ENCODE results near the gene WBP2. TPM values are rescaled to one million over a fixed set of nuclear protein-coding genes. Genes with fewer than 3 reads are reported as not detected.

WBP2 gene
- total and polyA plus RNA-seq, 2 of the 13 experiments (the other 11 are each of a cell fraction or from before 2014, with no cell fraction given): 29.2 to 29.5 TPM

DNA sequence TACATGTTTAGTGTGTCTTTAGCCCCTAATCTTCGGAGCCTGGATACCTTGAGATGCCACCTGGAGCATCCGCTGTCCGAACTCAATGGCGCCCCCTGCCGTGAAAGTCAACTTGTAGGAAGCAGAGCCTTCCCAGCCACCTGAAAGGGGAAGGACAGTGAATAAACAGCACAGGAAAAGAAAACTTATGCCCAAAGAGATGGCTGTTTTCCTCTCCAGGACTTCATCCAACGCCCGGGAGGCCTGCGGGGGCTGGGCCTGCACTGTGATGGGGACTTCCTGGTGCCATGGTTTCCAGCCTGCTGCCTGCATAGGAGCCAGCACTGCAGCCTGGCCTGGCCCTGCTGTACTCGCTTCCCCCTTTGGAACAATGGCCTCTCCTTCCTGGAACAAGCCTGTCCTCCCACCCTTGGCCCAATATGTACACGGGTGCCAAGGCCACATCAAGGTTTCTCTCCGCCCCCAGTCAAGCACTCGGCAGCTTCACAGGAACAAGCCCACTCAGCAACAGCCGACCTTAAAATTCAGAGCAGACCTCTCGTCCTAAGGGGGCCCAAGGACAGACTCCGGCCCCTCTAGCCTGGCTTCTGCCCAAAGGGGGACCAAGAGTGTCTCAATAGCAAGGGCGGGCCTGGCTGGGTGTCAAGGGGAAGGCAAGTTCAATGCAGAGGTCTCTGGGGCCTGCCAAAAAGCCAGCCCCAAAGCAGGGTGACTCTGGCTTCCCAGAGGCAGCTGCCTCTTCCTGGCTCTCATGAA, 6.4 kb downstream of the WBP2 start (continued):
- TF ChIP-seq ATF7 (IDR thresholded peaks at IDR 0.05): no peak
- no peak; the same call in 1 of the 2 replicates for TF ChIP-seq ATF7 (CRISPR knock-in tag; IDR thresholded peaks at IDR 0.05)
- no peak for TF ChIP-seq WIZ (CRISPR knock-in tag; IDR thresholded peaks at IDR 0.05)
- TF ChIP-seq, protein P1, sequence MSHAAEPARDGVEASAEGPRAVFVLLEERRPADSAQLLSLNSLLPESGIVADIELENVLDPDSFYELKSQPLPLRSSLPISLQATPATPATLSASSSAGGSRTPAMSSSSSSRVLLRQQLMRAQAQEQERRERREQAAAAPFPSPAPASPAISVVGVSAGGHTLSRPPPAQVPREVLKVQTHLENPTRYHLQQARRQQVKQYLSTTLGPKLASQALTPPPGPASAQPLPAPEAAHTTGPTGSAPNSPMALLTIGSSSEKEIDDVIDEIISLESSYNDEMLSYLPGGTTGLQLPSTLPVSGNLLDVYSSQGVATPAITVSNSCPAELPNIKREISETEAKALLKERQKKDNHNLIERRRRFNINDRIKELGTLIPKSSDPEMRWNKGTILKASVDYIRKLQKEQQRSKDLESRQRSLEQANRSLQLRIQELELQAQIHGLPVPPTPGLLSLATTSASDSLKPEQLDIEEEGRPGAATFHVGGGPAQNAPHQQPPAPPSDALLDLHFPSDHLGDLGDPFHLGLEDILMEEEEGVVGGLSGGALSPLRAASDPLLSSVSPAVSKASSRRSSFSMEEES (CRISPR knock-in tag; IDR thresholded peaks at IDR 0.05): no peak
- TF ChIP-seq ZNF3 (CRISPR knock-in tag; IDR thresholded peaks at IDR 0.05): no peak
- no peak for TF ChIP-seq EED (CRISPR knock-in tag; IDR thresholded peaks at IDR 0.05)
- TF ChIP-seq, protein P2, sequence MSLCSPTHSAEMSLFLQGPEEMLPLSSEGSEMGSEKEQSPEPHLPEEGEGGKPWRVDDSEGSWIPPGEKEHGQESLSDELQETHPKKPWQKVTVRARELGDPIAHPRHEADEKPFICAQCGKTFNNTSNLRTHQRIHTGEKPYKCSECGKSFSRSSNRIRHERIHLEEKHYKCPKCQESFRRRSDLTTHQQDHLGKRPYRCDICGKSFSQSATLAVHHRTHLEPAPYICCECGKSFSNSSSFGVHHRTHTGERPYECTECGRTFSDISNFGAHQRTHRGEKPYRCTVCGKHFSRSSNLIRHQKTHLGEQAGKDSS (CRISPR knock-in tag; IDR thresholded peaks at IDR 0.05; ENCODE audit: borderline replicate concordance, low read depth): no peak; the same call in 1 of the 2 replicates
- TF ChIP-seq NFKB2 (CRISPR knock-in tag; IDR thresholded peaks at IDR 0.05; ENCODE audit: borderline replicate concordance): no peak
- TF ChIP-seq ZSCAN21 (CRISPR knock-in tag; IDR thresholded peaks at IDR 0.05; ENCODE audit: borderline replicate concordance): 0 out of 2 replicates have a peak, but pooled peaks have one; percentile 33
- peak; percentile 31; the same call in 1 of the 2 replicates for TF ChIP-seq ZNF451 (CRISPR knock-in tag; IDR thresholded peaks at IDR 0.05)
- TF ChIP-seq, protein P3, sequence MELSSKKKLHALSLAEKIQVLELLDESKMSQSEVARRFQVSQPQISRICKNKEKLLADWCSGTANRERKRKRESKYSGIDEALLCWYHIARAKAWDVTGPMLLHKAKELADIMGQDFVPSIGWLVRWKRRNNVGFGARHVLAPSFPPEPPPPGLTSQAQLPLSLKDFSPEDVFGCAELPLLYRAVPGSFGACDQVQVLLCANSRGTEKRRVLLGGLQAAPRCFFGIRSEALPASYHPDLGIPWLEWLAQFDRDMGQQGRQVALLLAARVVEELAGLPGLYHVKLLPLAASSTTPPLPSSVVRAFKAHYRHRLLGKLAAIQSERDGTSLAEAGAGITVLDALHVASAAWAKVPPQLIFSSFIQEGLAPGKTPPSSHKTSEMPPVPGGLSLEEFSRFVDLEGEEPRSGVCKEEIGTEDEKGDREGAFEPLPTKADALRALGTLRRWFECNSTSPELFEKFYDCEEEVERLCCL (CRISPR knock-in tag; IDR thresholded peaks at IDR 0.05; ENCODE audit: borderline replicate concordance): no peak
- TF ChIP-seq MEF2D (CRISPR knock-in tag; IDR thresholded peaks at IDR 0.05): no peak
- peak; percentile 82 for TF ChIP-seq NRL (CRISPR knock-in tag; IDR thresholded peaks at IDR 0.05; ENCODE audit: borderline replicate concordance)
- TF ChIP-seq PRPF4 (IDR thresholded peaks at IDR 0.05; ENCODE audit: low read depth, low read length, poor library complexity, severe bottlenecking): no peak
- peak; percentile 48; the same call in 1 of the 2 replicates for TF ChIP-seq SMC3 (IDR thresholded peaks at IDR 0.05; ENCODE audit: low read length)
- TF ChIP-seq ETV6 (CRISPR knock-in tag; conservative IDR thresholded peaks at IDR 0.05): no peak
- peak; percentile 52; the same call in 1 of the 2 replicates for TF ChIP-seq DR1 (CRISPR knock-in tag; IDR thresholded peaks at IDR 0.05)
- no peak for TF ChIP-seq ZNF431 (CRISPR knock-in tag; IDR thresholded peaks at IDR 0.05; ENCODE audit: borderline replicate concordance, low read depth)
- no peak for TF ChIP-seq ZNF17 (CRISPR knock-in tag; IDR thresholded peaks at IDR 0.05)
- TF ChIP-seq, protein P4, sequence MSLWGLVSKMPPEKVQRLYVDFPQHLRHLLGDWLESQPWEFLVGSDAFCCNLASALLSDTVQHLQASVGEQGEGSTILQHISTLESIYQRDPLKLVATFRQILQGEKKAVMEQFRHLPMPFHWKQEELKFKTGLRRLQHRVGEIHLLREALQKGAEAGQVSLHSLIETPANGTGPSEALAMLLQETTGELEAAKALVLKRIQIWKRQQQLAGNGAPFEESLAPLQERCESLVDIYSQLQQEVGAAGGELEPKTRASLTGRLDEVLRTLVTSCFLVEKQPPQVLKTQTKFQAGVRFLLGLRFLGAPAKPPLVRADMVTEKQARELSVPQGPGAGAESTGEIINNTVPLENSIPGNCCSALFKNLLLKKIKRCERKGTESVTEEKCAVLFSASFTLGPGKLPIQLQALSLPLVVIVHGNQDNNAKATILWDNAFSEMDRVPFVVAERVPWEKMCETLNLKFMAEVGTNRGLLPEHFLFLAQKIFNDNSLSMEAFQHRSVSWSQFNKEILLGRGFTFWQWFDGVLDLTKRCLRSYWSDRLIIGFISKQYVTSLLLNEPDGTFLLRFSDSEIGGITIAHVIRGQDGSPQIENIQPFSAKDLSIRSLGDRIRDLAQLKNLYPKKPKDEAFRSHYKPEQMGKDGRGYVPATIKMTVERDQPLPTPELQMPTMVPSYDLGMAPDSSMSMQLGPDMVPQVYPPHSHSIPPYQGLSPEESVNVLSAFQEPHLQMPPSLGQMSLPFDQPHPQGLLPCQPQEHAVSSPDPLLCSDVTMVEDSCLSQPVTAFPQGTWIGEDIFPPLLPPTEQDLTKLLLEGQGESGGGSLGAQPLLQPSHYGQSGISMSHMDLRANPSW (CRISPR knock-in tag; IDR thresholded peaks at IDR 0.05; ENCODE audit: borderline replicate concordance): no peak
- TF ChIP-seq YEATS2 (CRISPR knock-in tag; IDR thresholded peaks at IDR 0.05; ENCODE audit: borderline replicate concordance): no peak
- no peak for TF ChIP-seq MTF1 (CRISPR knock-in tag; IDR thresholded peaks at IDR 0.05)
- TF ChIP-seq ZNF510 (CRISPR knock-in tag; IDR thresholded peaks at IDR 0.05; ENCODE audit: low read depth): 0 out of 2 replicates have a peak, but pooled peaks have one; percentile 38
- TF ChIP-seq PPARG (CRISPR knock-in tag; conservative IDR thresholded peaks at IDR 0.05): no peak
- no peak for TF ChIP-seq ARNT (IDR thresholded peaks at IDR 0.05)

Measured in HepG2 (cell line).